Common myeloid progenitor, CD34-positive (primary cell): ENCODE measurements around the gene SPAG9.

Source experiments
- CTCF ChIA-PET: fragments of 350-600 bp; sonication (Branson Sonifier 250); formaldehyde crosslinking; loops from one replicate; lab custom pipeline; 2021; ENCODE audit warnings: antibody characterized with exemption; lab: Charles Lee
- POLR2A ChIA-PET: fragments of 350-600 bp; sonication (Branson Sonifier 250); formaldehyde crosslinking; loops from one replicate; lab custom pipeline; 2021; ENCODE audit warnings: antibody characterized with exemption; lab: Charles Lee
- DNase-seq, 3 donors: peaks; one replicate each; pipeline versions ENCODE4 v3.0.0 to v3.0.0-alpha.2; 2013
- H3K27ac ChIP-seq, 2 experiments: 1 replicate in 1 of 2; 2 replicates in 1 of 2; pipeline ENCODE4 v1.7.0; 2013; ENCODE audit warnings: inconsistent platforms in 2 of 2, low read length in 2 of 2, mild to moderate bottlenecking in 2 of 2, low read depth in 1 of 2, moderate library complexity in 1 of 2; ENCODE audit not compliant: severe bottlenecking in 2 of 2, insufficient read depth in 1 of 2, poor library complexity in 1 of 2
- H3K27me3 ChIP-seq, 5 experiments: replicated peaks in 2 of 5; 1 replicate in 3 of 5; 2 replicates in 2 of 5; pipeline versions ENCODE4 v1.6.1 to v1.7.0; 2013; ENCODE audit warnings: low read length in 4 of 5, mild to moderate bottlenecking in 2 of 5, moderate library complexity in 2 of 5, inconsistent platforms in 1 of 5; ENCODE audit not compliant: insufficient read depth in 5 of 5, control insufficient read depth in 4 of 5
- H3K36me3 ChIP-seq, 4 experiments: 1 replicate in 2 of 4; 2 replicates in 2 of 4; pipeline versions ENCODE4 v1.6.1 to v1.7.0; 2013; ENCODE audit warnings: low read length in 3 of 4, control low read depth in 1 of 4, mild to moderate bottlenecking in 1 of 4; ENCODE audit not compliant: control insufficient read depth in 4 of 4, insufficient read depth in 4 of 4
- H3K4me1 ChIP-seq, 4 experiments: 1 replicate in 3 of 4; 2 replicates in 1 of 4; pipeline versions ENCODE4 v1.6.1 to v1.7.1; 2013; ENCODE audit warnings: low read length in 3 of 4, mild to moderate bottlenecking in 3 of 4, control low read depth in 1 of 4, inconsistent platforms in 1 of 4, moderate library complexity in 1 of 4; ENCODE audit not compliant: control insufficient read depth in 4 of 4, insufficient read depth in 4 of 4; ENCODE audit errors: control extremely low read depth in 1 of 4
- H3K4me3 ChIP-seq, 7 experiments: 1 replicate in 4 of 7; 2 replicates in 3 of 7; pipeline versions ENCODE4 v1.5.1 to v1.7.0; 2013; ENCODE audit warnings: mild to moderate bottlenecking in 7 of 7, low read length in 6 of 7, moderate library complexity in 6 of 7, inconsistent platforms in 2 of 7, low read depth in 2 of 7, control low read depth in 1 of 7; ENCODE audit not compliant: insufficient read depth in 4 of 7, control insufficient read depth in 1 of 7; ENCODE audit errors: extremely low read depth in 1 of 7
- H3K9me3 ChIP-seq, 5 experiments: 1 replicate in 4 of 5; 2 replicates in 1 of 5; pipeline versions ENCODE4 v1.6.1 to v1.7.1; 2013; ENCODE audit warnings: low read length in 4 of 5, mild to moderate bottlenecking in 2 of 5, inconsistent platforms in 1 of 5, low read depth in 1 of 5, moderate library complexity in 1 of 5; ENCODE audit not compliant: control insufficient read depth in 4 of 5, insufficient read depth in 2 of 5; ENCODE audit errors: control extremely low read depth in 1 of 5
- WGBS: methylation state at CpG from one replicate; pipeline ENCODE4 v1.1.5; 2013; ENCODE audit not compliant: insufficient coverage; 5-methylcytosine and 5-hydroxymethylcytosine counted together

SPAG9 gene

DNA sequence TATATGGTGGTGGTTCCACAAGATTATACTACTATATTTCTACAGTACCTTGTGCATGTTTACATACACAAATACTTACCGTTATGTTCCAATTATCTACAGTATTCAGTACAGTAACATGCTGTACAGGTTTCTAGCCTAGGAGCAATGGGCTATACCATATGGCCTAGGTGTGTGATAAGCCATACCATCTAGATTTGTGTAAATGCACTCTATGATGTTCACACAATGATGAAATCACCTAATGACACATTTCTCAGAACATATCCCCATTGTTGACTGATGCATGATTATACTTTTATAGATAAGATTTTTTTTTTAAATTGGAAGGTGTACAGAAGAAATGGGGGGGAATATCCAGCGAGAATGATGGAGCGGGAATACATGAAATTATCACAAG, 131.5 kb downstream of the SPAG9 start:
- CTCF ChIA-PET = no interaction called here
- H3K27me3 ChIP-seq = no peaks in the 10 kb centered on the region
- DNase-seq = no peak
- H3K4me3 ChIP-seq = no peak overlapping the region
- no peaks in the 10 kb centered on the region for H3K4me1 ChIP-seq
- POLR2A ChIA-PET = no interaction called here
- H3K27ac ChIP-seq = no peak overlapping the region
- 100% methylated on average over 1 of the region's 3 CpGs for WGBS
- peaks cover 12 to 78% (median 40%) of the 10 kb centered on the region in 4 experiments for H3K36me3 ChIP-seq
- no peaks in the 10 kb centered on the region for H3K9me3 ChIP-seq

DNA sequence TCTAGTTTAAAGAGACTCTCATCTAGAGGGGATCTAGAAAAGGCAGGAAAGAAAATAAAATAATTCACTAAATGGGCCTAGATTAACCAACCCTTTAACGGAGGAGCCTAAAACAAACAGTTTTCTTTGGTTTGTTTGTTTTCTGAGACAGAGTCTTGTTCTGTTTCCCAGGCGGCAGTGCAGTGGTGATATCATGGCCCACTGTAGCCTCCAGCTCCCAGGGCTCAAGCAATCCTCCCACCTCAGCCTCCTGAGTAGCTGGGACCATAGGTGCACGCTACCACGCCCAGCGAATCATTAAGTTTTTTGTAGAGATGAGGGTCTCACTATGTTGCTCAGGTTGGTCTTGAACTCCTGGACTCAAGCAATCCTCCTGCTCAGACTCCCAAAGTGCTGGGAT, 132.2 kb downstream of the SPAG9 start:
- no peaks in the 10 kb centered on the region for H3K9me3 ChIP-seq
- WGBS = 93% methylated on average over 3 of the region's 5 CpGs
- CTCF ChIA-PET = no interaction called here
- H3K4me3 ChIP-seq = no peak overlapping the region
- DNase-seq = no peak
- H3K27ac ChIP-seq = no peak overlapping the region
- no peaks in the 10 kb centered on the region for H3K4me1 ChIP-seq
- peaks cover 5 to 76% (median 37%) of the 10 kb centered on the region in 4 experiments for H3K36me3 ChIP-seq
- no peaks in the 10 kb centered on the region for H3K27me3 ChIP-seq
- POLR2A ChIA-PET = interaction anchor here (0.6 kb wide), 1 partner anchor 203 kb away, joined by 3 read pairs; no protein-coding TSS in a partner anchor

DNA sequence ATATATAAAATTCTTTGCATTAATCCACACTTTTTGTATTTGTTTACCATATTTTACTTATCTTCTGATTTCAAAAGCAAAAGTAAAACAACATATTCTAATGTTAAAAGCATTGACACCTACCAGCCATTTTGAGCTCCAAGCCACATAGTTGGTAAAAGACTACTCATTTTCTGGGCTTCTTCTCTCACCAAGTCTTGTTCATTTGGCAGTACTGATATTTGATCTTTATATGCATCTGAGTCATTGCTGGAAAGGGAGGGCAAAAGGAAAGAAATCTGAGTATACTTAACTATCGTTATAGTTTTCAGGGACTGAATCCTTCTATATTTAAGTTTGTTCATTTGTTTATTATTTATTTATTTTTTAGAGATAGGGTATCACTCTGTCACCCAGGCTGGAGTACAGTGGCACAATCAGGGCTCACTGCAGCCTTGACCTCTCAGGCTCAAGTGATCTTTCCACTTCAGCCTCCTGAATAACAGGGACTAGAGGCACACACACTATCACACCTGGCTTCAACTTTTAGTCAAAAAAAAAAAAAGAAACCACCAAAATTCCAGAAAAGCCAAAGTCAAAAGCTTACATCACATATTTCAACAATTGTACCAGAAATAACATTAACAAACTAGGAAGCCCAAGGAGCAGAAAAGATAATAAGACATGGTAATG, 133.5 kb downstream of the SPAG9 start:
- WGBS = no CpG with 5 or more reads among the region's 1 CpG
- POLR2A ChIA-PET = no interaction called here

DNA sequence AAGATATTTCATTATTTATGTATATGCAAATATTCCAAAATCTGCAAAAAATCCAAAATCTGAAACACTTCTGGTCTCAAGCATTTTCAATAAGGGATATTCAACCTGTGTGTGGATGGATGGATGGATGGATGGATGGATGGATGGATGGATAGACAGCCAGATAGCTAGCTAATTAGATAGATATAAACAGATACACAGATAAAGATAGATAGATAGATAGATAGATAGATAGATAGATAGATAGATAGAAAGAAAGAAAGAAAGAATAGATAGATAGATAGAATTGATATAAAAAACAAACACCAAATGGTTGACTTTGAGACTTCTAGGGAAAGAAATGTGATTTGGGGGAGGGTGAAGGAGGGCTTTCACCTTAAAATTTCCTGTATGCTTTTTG, 139.4 kb downstream of the SPAG9 start:
- no peak overlapping the region for H3K27ac ChIP-seq
- no peak for DNase-seq
- H3K4me3 ChIP-seq = no peak overlapping the region
- H3K4me1 ChIP-seq = peaks cover 0 to 11% (median 4%) of the 10 kb centered on the region in 4 experiments
- POLR2A ChIA-PET = no interaction called here
- CTCF ChIA-PET = no interaction called here
- peaks cover 10 to 83% (median 40%) of the 10 kb centered on the region in 4 experiments for H3K36me3 ChIP-seq
- H3K27me3 ChIP-seq = no peaks in the 10 kb centered on the region
- no peaks in the 10 kb centered on the region for H3K9me3 ChIP-seq

More for the DNA sequence above, 133.5 kb downstream of the SPAG9 start:
- H3K27me3 ChIP-seq = no peaks in the 10 kb centered on the region
- no peak for DNase-seq
- no peak overlapping the region for H3K4me3 ChIP-seq
- CTCF ChIA-PET = interaction anchor here (1.6 kb wide), 1 partner anchor 14 kb away, joined by 4 read pairs; no protein-coding TSS in a partner anchor
- no peaks in the 10 kb centered on the region for H3K9me3 ChIP-seq
- H3K27ac ChIP-seq = no peak overlapping the region
- H3K36me3 ChIP-seq = peaks cover 4 to 77% (median 41%) of the 10 kb centered on the region in 4 experiments
- no peaks in the 10 kb centered on the region for H3K4me1 ChIP-seq

DNA sequence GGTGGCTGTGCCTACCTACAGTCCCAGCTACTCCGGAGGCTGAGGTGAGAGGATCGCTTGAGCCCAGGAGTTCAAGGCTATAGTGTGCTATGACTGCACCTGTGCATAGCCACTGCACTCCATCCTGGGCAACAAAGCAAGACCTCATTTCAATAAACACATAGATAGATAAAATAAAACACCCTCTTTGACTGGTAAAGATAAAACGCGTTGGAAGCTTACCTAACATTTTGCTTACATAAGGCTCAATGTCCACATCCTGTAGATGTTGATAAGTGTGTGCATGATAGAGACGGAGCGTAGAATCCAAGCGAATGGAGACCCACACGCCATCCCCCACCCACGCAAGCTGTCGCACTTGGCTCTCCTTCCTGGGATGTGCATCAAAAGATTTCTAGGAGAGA, 141.1 kb downstream of the SPAG9 start:
- no peak overlapping the region for H3K4me3 ChIP-seq
- CTCF ChIA-PET = interaction anchor here (0.8 kb wide), 1 partner anchor 173 kb away, joined by 4 read pairs; no protein-coding TSS in a partner anchor
- DNase-seq = no peak
- POLR2A ChIA-PET = interaction anchor here (1.3 kb wide), 1 partner anchor 113 kb away, joined by 3 read pairs; the partner anchor contains the start of gene TOB1
- H3K9me3 ChIP-seq = no peaks in the 10 kb centered on the region
- peaks cover 19 to 81% (median 35%) of the 10 kb centered on the region in 4 experiments for H3K36me3 ChIP-seq
- H3K4me1 ChIP-seq = peaks cover 0 to 11% (median 4%) of the 10 kb centered on the region in 4 experiments
- no peaks in the 10 kb centered on the region for H3K27me3 ChIP-seq
- WGBS = 100% methylated on average over 8 of the region's 10 CpGs
- no peak overlapping the region for H3K27ac ChIP-seq

DNA sequence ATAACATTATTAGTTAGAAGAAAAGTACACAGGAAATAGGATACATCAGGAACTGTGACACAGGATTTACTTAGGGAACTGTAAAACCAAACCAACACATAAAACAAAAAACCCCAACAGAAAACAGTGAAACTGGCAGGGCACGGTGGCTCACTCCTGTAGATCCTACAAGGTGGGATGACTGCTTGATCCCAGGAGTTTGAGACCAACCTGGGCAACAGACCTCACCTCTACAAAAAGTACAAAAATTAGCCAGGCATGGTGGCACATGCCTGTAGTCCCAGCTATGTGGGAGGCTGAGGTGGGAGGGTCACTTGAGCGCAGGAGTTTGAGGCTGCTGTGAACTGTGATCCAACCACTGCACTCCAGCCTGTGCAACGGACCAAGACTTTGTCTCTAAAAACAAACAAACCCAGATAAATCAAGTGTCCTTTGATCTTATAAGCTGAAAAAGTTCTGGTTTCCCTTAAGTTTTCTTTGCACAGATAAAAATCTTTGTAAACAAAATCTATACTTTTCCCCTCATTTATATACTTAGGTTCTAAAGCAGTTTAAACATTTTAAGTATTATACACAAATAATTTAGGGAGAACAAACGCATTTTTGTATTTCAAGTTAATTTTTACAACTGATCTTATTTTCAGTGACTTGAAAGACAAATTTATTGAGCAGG, 143.0 kb downstream of the SPAG9 start:
- no peaks in the 10 kb centered on the region for H3K9me3 ChIP-seq
- H3K27me3 ChIP-seq = no peaks in the 10 kb centered on the region
- 100% methylated on average over 1 of the region's 4 CpGs for WGBS
- peaks cover 0 to 12% (median 5%) of the 10 kb centered on the region in 4 experiments for H3K4me1 ChIP-seq
- H3K36me3 ChIP-seq = peaks cover 22 to 75% (median 39%) of the 10 kb centered on the region in 4 experiments
- H3K27ac ChIP-seq = peak overlapping the region in 1 of 2 experiments; percentile 43
- ChIA-PET CTCF (interaction anchor here (0.7 to 1.3 kb wide), 4 partner anchors 14 to 159 kb away, joined by 3 read pairs; no protein-coding TSS in a partner anchor), POLR2A (interaction anchor here (0.6 to 0.7 kb wide), 2 partner anchors 82 to 124 kb away, joined by 3 to 4 read pairs; no protein-coding TSS in a partner anchor)
- DNase-seq = no peak
- H3K4me3 ChIP-seq = no peak overlapping the region
